ENCODE measurements around the gene LRRC42.

DNA sequence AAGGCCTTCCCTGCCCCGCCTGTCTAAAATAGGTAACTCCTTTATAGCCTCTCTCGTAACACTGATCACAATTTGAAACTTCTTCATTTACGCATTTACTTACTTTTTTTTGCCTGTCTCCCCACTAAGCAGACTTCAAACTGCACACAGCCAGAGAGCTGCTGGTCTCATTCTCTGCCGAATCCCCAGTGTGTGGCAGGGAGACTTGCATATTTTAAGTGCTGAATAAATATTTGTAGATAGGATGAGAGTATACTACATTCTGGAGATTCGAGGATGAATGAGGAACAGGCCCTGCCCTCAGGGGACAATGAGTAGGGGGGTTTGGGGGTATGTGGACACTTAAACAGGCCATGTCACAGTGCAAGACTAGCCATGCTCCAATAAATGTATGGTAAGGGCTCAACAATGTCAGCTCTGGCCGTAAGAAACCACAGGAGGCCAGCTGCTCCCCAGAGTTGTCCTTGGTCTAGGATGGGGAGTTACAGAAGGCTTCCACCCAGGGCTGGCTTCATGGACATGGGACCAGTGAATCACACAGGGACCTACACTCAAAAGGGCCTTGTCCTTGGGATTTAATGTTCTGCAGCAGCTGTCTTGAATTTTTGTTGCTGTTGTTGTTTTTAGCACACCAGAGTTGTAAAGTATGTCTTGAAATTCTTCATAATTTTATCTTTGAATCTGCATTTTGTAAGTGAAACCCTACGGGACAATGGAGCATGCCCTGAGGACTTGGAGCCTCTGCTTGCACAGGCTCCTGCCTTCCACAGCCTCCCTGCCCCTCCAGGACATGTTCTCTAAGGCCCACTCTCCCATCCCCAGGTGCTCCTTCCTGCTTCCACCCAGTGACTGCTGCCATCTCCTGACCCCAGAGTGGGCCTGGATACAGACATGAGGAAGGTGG lies 43.7 kb upstream of the LRRC42 start:
- no peak for TF ChIP-seq RELA (CRISPR knock-in tag; IDR thresholded peaks at IDR 0.05; ENCODE audit: borderline replicate concordance)
- TF ChIP-seq NR2C2 (CRISPR knock-in tag; IDR thresholded peaks at IDR 0.05) = no peak
- TF ChIP-seq SMAD3 (CRISPR knock-in tag; IDR thresholded peaks at IDR 0.05; ENCODE audit: borderline replicate concordance) = no peak
- TF ChIP-seq CREB1 (CRISPR knock-in tag; IDR thresholded peaks at IDR 0.05) = no peak
- TF ChIP-seq, protein P1, sequence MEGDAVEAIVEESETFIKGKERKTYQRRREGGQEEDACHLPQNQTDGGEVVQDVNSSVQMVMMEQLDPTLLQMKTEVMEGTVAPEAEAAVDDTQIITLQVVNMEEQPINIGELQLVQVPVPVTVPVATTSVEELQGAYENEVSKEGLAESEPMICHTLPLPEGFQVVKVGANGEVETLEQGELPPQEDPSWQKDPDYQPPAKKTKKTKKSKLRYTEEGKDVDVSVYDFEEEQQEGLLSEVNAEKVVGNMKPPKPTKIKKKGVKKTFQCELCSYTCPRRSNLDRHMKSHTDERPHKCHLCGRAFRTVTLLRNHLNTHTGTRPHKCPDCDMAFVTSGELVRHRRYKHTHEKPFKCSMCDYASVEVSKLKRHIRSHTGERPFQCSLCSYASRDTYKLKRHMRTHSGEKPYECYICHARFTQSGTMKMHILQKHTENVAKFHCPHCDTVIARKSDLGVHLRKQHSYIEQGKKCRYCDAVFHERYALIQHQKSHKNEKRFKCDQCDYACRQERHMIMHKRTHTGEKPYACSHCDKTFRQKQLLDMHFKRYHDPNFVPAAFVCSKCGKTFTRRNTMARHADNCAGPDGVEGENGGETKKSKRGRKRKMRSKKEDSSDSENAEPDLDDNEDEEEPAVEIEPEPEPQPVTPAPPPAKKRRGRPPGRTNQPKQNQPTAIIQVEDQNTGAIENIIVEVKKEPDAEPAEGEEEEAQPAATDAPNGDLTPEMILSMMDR (IDR thresholded peaks at IDR 0.05) = no peak
- TF ChIP-seq ZBTB43 (CRISPR knock-in tag; IDR thresholded peaks at IDR 0.05) = no peak
- no peak for TF ChIP-seq TEAD1 (CRISPR knock-in tag; IDR thresholded peaks at IDR 0.05)
- TF ChIP-seq, protein P2, sequence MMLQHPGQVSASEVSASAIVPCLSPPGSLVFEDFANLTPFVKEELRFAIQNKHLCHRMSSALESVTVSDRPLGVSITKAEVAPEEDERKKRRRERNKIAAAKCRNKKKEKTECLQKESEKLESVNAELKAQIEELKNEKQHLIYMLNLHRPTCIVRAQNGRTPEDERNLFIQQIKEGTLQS (CRISPR knock-in tag; conservative IDR thresholded peaks at IDR 0.05) = no peak
